HFFc6 (cell line): ENCODE data around the gene ZNF568. TPM values are rescaled to one million over a fixed set of nuclear protein-coding genes. Genes with fewer than 3 reads are reported as not detected.

Experiments
- DNase-seq: peaks from one replicate; pipeline ENCODE4 v3.0.0-alpha.2; 2018
- H3K27ac Mint-ChIP-seq: 2 replicates; pipeline ENCODE4 v1.8.0; 2020; ENCODE audit warnings: mild to moderate bottlenecking, mixed read lengths
- H3K27me3 Mint-ChIP-seq: 2 replicates; pipeline ENCODE4 v1.8.0; 2021; ENCODE audit warnings: mild to moderate bottlenecking, moderate library complexity, mixed read lengths; ENCODE audit not compliant: insufficient read depth
- H3K36me3 Mint-ChIP-seq: 2 replicates; pipeline ENCODE4 v1.8.0; 2021; ENCODE audit warnings: low read depth, mixed read lengths
- H3K4me1 Mint-ChIP-seq: 2 replicates; pipeline ENCODE4 v1.8.0; 2020; ENCODE audit warnings: low read depth, mixed read lengths
- H3K4me3 Mint-ChIP-seq: 2 replicates; pipeline ENCODE4 v1.8.0; 2020; ENCODE audit warnings: mild to moderate bottlenecking, moderate library complexity, mixed read lengths
- H3K9me3 Mint-ChIP-seq: 2 replicates; pipeline ENCODE4 v1.8.0; 2020; ENCODE audit warnings: mild to moderate bottlenecking, mixed read lengths
- CTCF ChIP-seq: fragments of 200-600 bp; sonication (generic); IDR thresholded peaks from 2 replicates; pipeline ENCODE4 v1.5.0; 2021; ENCODE audit warnings: antibody characterized with exemption, mild to moderate bottlenecking
- total RNA-seq, 6 experiments: library from RNA; stranded (reverse); fragmentation: NEBNext Ultra II Directional; extraction: Animal tissue kit (Norgen Biotek cat#: 25700); gene quantifications; 2 replicates in 1 of 6; 3 replicates in 5 of 6; pipeline ENCODE4 v1.2.3, GENCODE V29; 2021

The ZNF568 gene
- total RNA-seq, 6 experiments from 2014 or later = 6.6 to 8.4 (median 6.9) TPM

GRCh38 chr19:36962346-36962745 is 46.2 kb downstream of the ZNF568 start:
- DNase-seq = no peak

GRCh38 chr19:36963280-36963679 is 47.1 kb downstream of the ZNF568 start:
- Mint-ChIP-seq H3K9me3 (peaks cover 53% of the 10 kb centered on the region), H3K4me1 (no peaks in the 10 kb centered on the region), H3K36me3 (peaks cover 45% of the 10 kb centered on the region), H3K27me3 (no peaks in the 10 kb centered on the region), H3K4me3 (no peak overlapping the region), H3K27ac (no peak overlapping the region)
- DNase-seq = no peak
- no peak for TF ChIP-seq CTCF

More at GRCh38 chr19:36962346-36962745, 46.2 kb downstream of the ZNF568 start:
- no peaks in the 10 kb centered on the region for H3K27me3 Mint-ChIP-seq
- H3K36me3 Mint-ChIP-seq = peaks cover 45% of the 10 kb centered on the region
- H3K9me3 Mint-ChIP-seq = peaks cover 58% of the 10 kb centered on the region
- no peak overlapping the region for H3K27ac Mint-ChIP-seq
- no peak for TF ChIP-seq CTCF
- no peaks in the 10 kb centered on the region for H3K4me1 Mint-ChIP-seq
- H3K4me3 Mint-ChIP-seq = no peak overlapping the region

GRCh38 chr19:36972571-36972970 is 56.4 kb downstream of the ZNF568 start:
- Mint-ChIP-seq H3K9me3 (peaks cover 26% of the 10 kb centered on the region), H3K27me3 (no peaks in the 10 kb centered on the region; the same call in 1 of the 2 replicates), H3K27ac (no peak overlapping the region), H3K4me1 (no peaks in the 10 kb centered on the region), H3K4me3 (peak overlapping the region; percentile 92), H3K36me3 (peaks cover 27% of the 10 kb centered on the region)
- TF ChIP-seq CTCF = no peak
- DNase-seq = no peak

- TF ChIP-seq CTCF = peak; percentile 71
- H3K9me3 Mint-ChIP-seq = peaks cover 29% of the 10 kb centered on the region
- peaks cover 34% of the 10 kb centered on the region for H3K36me3 Mint-ChIP-seq
- H3K27me3 Mint-ChIP-seq = no peaks in the 10 kb centered on the region; the same call in 1 of the 2 replicates
- DNase-seq = peak; percentile 47
- peak overlapping the region; percentile 75 for H3K27ac Mint-ChIP-seq
- H3K4me3 Mint-ChIP-seq = peak overlapping the region; percentile 92
- no peaks in the 10 kb centered on the region for H3K4me1 Mint-ChIP-seq
These were observed 57.1 kb downstream of the ZNF568 start for GRCh38 chr19:36973021-36973843.

GRCh38 chr19:36973844-36974195 is 57.7 kb downstream of the ZNF568 start:
- H3K36me3 Mint-ChIP-seq = peaks cover 39% of the 10 kb centered on the region
- peak overlapping the region; percentile 75 for H3K27ac Mint-ChIP-seq
- no peak for DNase-seq
- no peak for TF ChIP-seq CTCF
- H3K4me1 Mint-ChIP-seq = no peaks in the 10 kb centered on the region
- H3K4me3 Mint-ChIP-seq = peak overlapping the region; percentile 92
- H3K27me3 Mint-ChIP-seq = no peaks in the 10 kb centered on the region; the same call in 1 of the 2 replicates
- peaks cover 34% of the 10 kb centered on the region for H3K9me3 Mint-ChIP-seq
